Psoas muscle (tissue), 8 donors: ENCODE data around the gene EDA. TPM values are rescaled to one million over a fixed set of nuclear protein-coding genes. Genes with fewer than 3 reads are reported as not detected.
"Not testable (repeated sequence)": the region's sequence is repeated elsewhere in the genome, so short reads cannot be mapped to it uniquely, and the experiment has no call there.

Source experiments
- ATAC-seq, 4 donors: fragments of 200-7000 bp; cut with Tn5 transposase; one replicate each; pipeline ENCODE4 v1.9.1; 2020; ENCODE audit warnings: moderate library complexity in 3 of 4, mild to moderate bottlenecking in 2 of 4
- DNase-seq, 2 donors: peaks; one replicate each; pipeline ENCODE4 v3.0.0-alpha.2; 2020
- H3K27ac ChIP-seq: fragments of 200-600 bp; one replicate; pipeline ENCODE4 v1.8.0; 2022
- H3K27me3 ChIP-seq, 3 donors: fragments of 200-600 bp in 1 of 3; one replicate each; pipeline versions ENCODE4 v1.6.1 to v1.8.0; 2013 to 2022; ENCODE audit warnings: low read length in 2 of 3, mild to moderate bottlenecking in 2 of 3, moderate library complexity in 1 of 3; ENCODE audit not compliant: insufficient read depth in 3 of 3
- H3K36me3 ChIP-seq, 2 donors: fragments of 200-600 bp in 1 of 2; one replicate each; pipeline versions ENCODE4 v1.6.1 to v1.8.0; 2013 to 2022; ENCODE audit warnings: low read depth in 1 of 2, mild to moderate bottlenecking in 1 of 2, moderate library complexity in 1 of 2; ENCODE audit not compliant: insufficient read depth in 1 of 2
- H3K4me1 ChIP-seq: fragments of 200-600 bp; one replicate; pipeline ENCODE4 v1.8.0; 2022
- H3K4me3 ChIP-seq: fragments of 200-600 bp; one replicate; pipeline ENCODE4 v1.8.0; 2022; ENCODE audit warnings: mild to moderate bottlenecking
- H3K9me3 ChIP-seq: fragments of 200-600 bp; one replicate; pipeline ENCODE4 v1.8.0; 2022
- CTCF ChIP-seq: fragments of 200-600 bp; IDR thresholded peaks from one replicate; pipeline ENCODE4 v1.8.0; 2022; ENCODE audit warnings: antibody characterized with exemption
- WGBS, 3 donors: extraction: QIAGEN DNeasy Blood & Tissue Kit; methylation state at CpG; one replicate each; pipeline versions ENCODE4 v1.1.6 to v1.1.7; 2013; 5-methylcytosine and 5-hydroxymethylcytosine counted together
- intact Hi-C, 2 donors: fragments of 100-400 bp; cut with DNase I; formaldehyde crosslinking; loops; one replicate each; pipeline versions ENCODE4 v1.11.0 to v1.14.2; 2022
- polyA plus RNA-seq, 3 donors: library from polyadenylated mRNA; stranded (reverse); fragments of 200-250 nt; gene quantifications; one replicate each; pipeline ENCODE4 v1.2.3, GENCODE V29; 2013
- total RNA-seq, 4 donors: library from RNA; stranded (reverse); fragmentation: NEBNext Ultra II Directional in 2 of 4; extraction: Animal tissue kit (Norgen Biotek cat#: 25700) in 2 of 4; gene quantifications; one replicate each; pipeline versions ENCODE4 v1.2.1 to v1.2.4, GENCODE V29; 2021 to 2023
- donor health status: healthy with polysubstance abuse.
- donor health status: DM: no; HTN: no; CAD: no; lungs with moderate emphysema.
- donor health status: Bipolar disorder and iron deficiency.
- donor health status: healthy.
- donor health status: DM: yes; HTN: yes; CAD: no.
- donor health status: DM: no; HTN: no; CAD: no.
- donor health status: DM: no; HTN: no; CAD: no.
- donor health status: DM: yes; HTN: yes; CAD: no.

Gene EDA
- total and polyA plus RNA-seq, 7 donors = 0.49 to 2.5 (median 0.98) TPM

GRCh38 chrX:69815063-69815462 lies 199.2 kb downstream of the EDA start:
- Histone ChIP-seq H3K27ac (no peak overlapping the region), H3K9me3 (no peaks in the 10 kb centered on the region), H3K4me1 (no peaks in the 10 kb centered on the region), H3K27me3 (no peaks in the 10 kb centered on the region), H3K4me3 (no peak overlapping the region), H3K36me3 (no peaks in the 10 kb centered on the region)
- 39 to 52% (median 46%) methylated on average over 4 of the region's 4 CpGs for WGBS, 3 donors
- ATAC-seq (no peak), DNase-seq (no peak)
- intact Hi-C loops = no loop called here
- no peak for TF ChIP-seq CTCF

DNA sequence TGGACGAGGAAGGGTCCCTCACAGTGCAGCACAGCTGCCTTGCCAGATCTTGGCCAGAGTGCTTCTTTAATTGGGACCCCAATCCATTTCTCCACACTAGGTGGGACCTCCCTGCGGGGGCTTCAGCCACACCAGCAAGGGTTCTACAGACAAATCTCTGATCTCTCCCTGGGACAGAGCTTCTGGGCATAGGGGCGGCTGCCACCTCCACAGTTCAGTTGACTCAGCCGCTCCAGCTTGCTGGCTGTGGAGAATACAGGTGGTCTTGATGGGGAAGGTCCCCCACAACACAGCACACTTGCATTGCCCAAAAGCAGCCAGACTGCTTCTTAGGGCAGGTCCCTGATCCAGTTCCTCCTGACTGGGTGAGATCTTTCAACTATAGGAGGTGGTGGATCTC lies 199.6 kb downstream of the EDA start:
- Histone ChIP-seq H3K4me1 (no peaks in the 10 kb centered on the region), H3K36me3 (no peaks in the 10 kb centered on the region), H3K4me3 (no peak overlapping the region), H3K9me3 (peaks cover under 1% of the 10 kb centered on the region), H3K27me3 (no peaks in the 10 kb centered on the region), H3K27ac (no peak overlapping the region)
- intact Hi-C loops = no loop called here
- DNase-seq (no peak), ATAC-seq (no peak)
- no peak for TF ChIP-seq CTCF
- WGBS, 3 donors = 62 to 100% (median 87%) methylated on average over 2 to 4 of the region's 4 CpGs

GRCh38 chrX:69844636-69845035 lies 228.7 kb downstream of the EDA start:
- no peaks in the 10 kb centered on the region for H3K9me3 ChIP-seq
- no peaks in the 10 kb centered on the region for H3K36me3 ChIP-seq
- ATAC-seq = no peak
- H3K4me1 ChIP-seq = no peaks in the 10 kb centered on the region
- H3K27ac ChIP-seq = no peak overlapping the region
- H3K27me3 ChIP-seq = peaks cover 0 to 4% (median 0%) of the 10 kb centered on the region in 3 donors
- TF ChIP-seq CTCF = no peak
- 49 to 60% (median 56%) methylated on average over 3 of the region's 3 CpGs for WGBS, 3 donors
- no peak overlapping the region for H3K4me3 ChIP-seq
- no peak for DNase-seq
- intact Hi-C loops = no loop called here

GRCh38 chrX:69859999-69860398 lies 244.1 kb downstream of the EDA start:
- DNase-seq, H3K27ac ChIP-seq, ATAC-seq, H3K4me3 ChIP-seq, H3K4me1 ChIP-seq, H3K36me3 ChIP-seq, H3K9me3 ChIP-seq, H3K27me3 ChIP-seq, intact Hi-C loops: not testable (repeated sequence)

DNA sequence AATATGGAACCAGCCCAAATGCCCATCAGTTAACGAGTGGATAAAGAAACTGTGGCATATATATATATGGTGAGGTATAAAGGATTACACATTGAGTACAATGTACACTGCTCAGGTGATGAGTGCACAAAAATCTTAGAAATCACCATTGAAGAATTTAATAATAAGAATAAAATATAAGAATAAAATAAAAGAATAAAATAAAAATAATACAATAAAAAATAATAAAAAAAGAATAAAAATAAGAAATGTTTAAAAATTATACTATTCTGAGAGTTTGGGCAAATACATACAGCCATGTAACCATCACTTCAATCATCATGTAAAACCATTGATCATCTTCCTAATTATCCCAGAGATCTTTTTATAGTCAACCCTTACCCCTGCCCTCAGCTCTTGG lies 260.3 kb downstream of the EDA start:
- H3K4me1 ChIP-seq = no peaks in the 10 kb centered on the region
- ATAC-seq = no peak
- no peak for DNase-seq
- intact Hi-C loops = no loop called here
- no peaks in the 10 kb centered on the region for H3K36me3 ChIP-seq
- H3K27ac ChIP-seq = no peak overlapping the region
- no peak for TF ChIP-seq CTCF
- H3K27me3 ChIP-seq = peaks cover 0 to 10% (median 0%) of the 10 kb centered on the region in 3 donors
- peaks cover 10% of the 10 kb centered on the region for H3K9me3 ChIP-seq
- no peak overlapping the region for H3K4me3 ChIP-seq
- 57 to 83% (median 78%) methylated on average over 1 of the region's 1 CpG for WGBS, 3 donors
